Neural cell (in vitro differentiated cells): Measurements from ENCODE around the gene HHIPL1. TPM values are rescaled to one million over a fixed set of nuclear protein-coding genes. Genes with fewer than 3 reads are reported as not detected.

Source experiments
- H2AFZ ChIP-seq: fragments of 200-600, 300-800 bp; sonication (generic), shearing (Covaris generic); 2 replicates; pipeline ENCODE4 v1.6.0; 2014; ENCODE audit warnings: low read depth, mild to moderate bottlenecking, antibody characterized with exemption, low read length, moderate library complexity
- H3F3A ChIP-seq: fragments of 200-600 bp; shearing (Covaris generic); 2 replicates; pipeline ENCODE4 v1.6.1; 2016; ENCODE audit warnings: mild to moderate bottlenecking, moderate library complexity, mixed read lengths, antibody characterized with exemption, low read length; ENCODE audit not compliant: insufficient read depth, poor library complexity, severe bottlenecking
- H3K27ac ChIP-seq: fragments of 200-600, 300-800 bp; sonication (generic), shearing (Covaris generic); 2 replicates; pipeline ENCODE4 v1.5.1; 2014; ENCODE audit warnings: mild to moderate bottlenecking, low read length, moderate library complexity
- H3K27me3 ChIP-seq: fragments of 300-800, 200-600 bp; sonication (generic), shearing (Covaris generic); 2 replicates; pipeline ENCODE4 v1.6.0; 2014; ENCODE audit warnings: mild to moderate bottlenecking, low read depth, low read length, moderate library complexity; ENCODE audit not compliant: insufficient read depth
- H3K36me3 ChIP-seq: fragments of 300-800, 200-600 bp; sonication (generic), shearing (Covaris generic); 2 replicates; pipeline ENCODE4 v1.5.1; 2014; ENCODE audit warnings: mild to moderate bottlenecking, antibody characterized with exemption, low read length, moderate library complexity; ENCODE audit not compliant: insufficient read depth
- H3K4me2 ChIP-seq: fragments of 300-800, 200-600 bp; sonication (generic), shearing (Covaris generic); 2 replicates; pipeline ENCODE4 v1.6.0; 2014; ENCODE audit warnings: mild to moderate bottlenecking, low read length
- H3K4me3 ChIP-seq: fragments of 300-800, 200-600 bp; sonication (generic), shearing (Covaris generic); 2 replicates; pipeline ENCODE4 v1.5.1; 2014; ENCODE audit warnings: mild to moderate bottlenecking, low read length, moderate library complexity
- H3K79me2 ChIP-seq: fragments of 200-600 bp; shearing (Covaris generic); replicated peaks from 2 replicates; pipeline ENCODE4 v1.6.0; 2014; ENCODE audit warnings: mild to moderate bottlenecking, low read length, moderate library complexity; ENCODE audit not compliant: insufficient read depth
- H3K9ac ChIP-seq: fragments of 300-800, 200-600 bp; sonication (generic), shearing (Covaris generic); 2 replicates; pipeline ENCODE4 v1.6.1; 2016; ENCODE audit warnings: mild to moderate bottlenecking, low read length, mixed read lengths
- H3K9me2 ChIP-seq: fragments of 200-600 bp; shearing (Covaris generic); 2 replicates; pipeline ENCODE4 v1.6.1; 2016; ENCODE audit warnings: mild to moderate bottlenecking, low read length, mixed read lengths; ENCODE audit not compliant: insufficient read depth
- H3K9me3 ChIP-seq: fragments of 200-600, 300-800 bp; sonication (generic), shearing (Covaris generic); 2 replicates; pipeline ENCODE4 v1.6.1; 2016; ENCODE audit warnings: mild to moderate bottlenecking, mixed run types, low read length, moderate library complexity, mixed read lengths
- H4K20me1 ChIP-seq: fragments of 200-600 bp; shearing (Covaris generic); 2 replicates; pipeline ENCODE4 v1.6.1; 2016; ENCODE audit warnings: mild to moderate bottlenecking, mixed run types; ENCODE audit not compliant: insufficient read depth
- CTCF ChIP-seq: fragments of 450-650 bp; IDR thresholded peaks from 2 replicates; pipeline ENCODE4 v1.5.1; 2014; ENCODE audit warnings: antibody characterized with exemption, mild to moderate bottlenecking, moderate library complexity; ENCODE audit not compliant: poor library complexity, severe bottlenecking
- EP300 ChIP-seq: fragments of 450-650 bp; conservative IDR thresholded peaks from 2 replicates; pipeline ENCODE4 v1.6.1; 2014; ENCODE audit warnings: antibody characterized with exemption, mild to moderate bottlenecking, moderate library complexity; ENCODE audit not compliant: poor library complexity, severe bottlenecking
- EZH2 ChIP-seq: fragments of 200-600, 300-800 bp; shearing (Covaris generic), sonication (generic); IDR thresholded peaks from 2 replicates; pipeline ENCODE4 v1.6.1; 2014; ENCODE audit warnings: antibody characterized with exemption, low read length, borderline replicate concordance, mild to moderate bottlenecking; ENCODE audit not compliant: insufficient read depth, poor library complexity, severe bottlenecking
- MXI1 ChIP-seq: fragments of 450-650 bp; conservative IDR thresholded peaks from 2 replicates; pipeline ENCODE4 v1.6.1; 2014; ENCODE audit warnings: antibody characterized with exemption, mild to moderate bottlenecking; ENCODE audit not compliant: poor library complexity, severe bottlenecking
- POLR2AphosphoS5 ChIP-seq: IDR thresholded peaks from 2 replicates; pipeline ENCODE4 v1.6.1; 2012
- RAD21 ChIP-seq: fragments of 450-650 bp; conservative IDR thresholded peaks from 2 replicates; pipeline ENCODE4 v1.6.1; 2014; ENCODE audit warnings: antibody characterized with exemption, mild to moderate bottlenecking, moderate library complexity
- REST ChIP-seq: IDR thresholded peaks from 2 replicates; pipeline ENCODE4 v1.6.1; 2012; ENCODE audit warnings: borderline replicate concordance
- SMC3 ChIP-seq: fragments of 450-650 bp; conservative IDR thresholded peaks from 2 replicates; pipeline ENCODE4 v1.6.1; 2014; ENCODE audit warnings: antibody characterized with exemption, mild to moderate bottlenecking, moderate library complexity; ENCODE audit not compliant: poor library complexity
- TAF1 ChIP-seq: IDR thresholded peaks from 2 replicates; pipeline ENCODE4 v1.6.1; 2012; ENCODE audit warnings: low read depth
- polyA plus RNA-seq: library from polyadenylated mRNA; depleted of rRNA; stranded (reverse); fragments of >200 nt; gene quantifications from 2 replicates; pipeline ENCODE4 v1.2.3, GENCODE V29; 2014

Gene HHIPL1
- polyA plus RNA-seq, 1 donor from 2014 or later: 0.47 TPM

GRCh38 chr14:99678198-99678597 is 33.3 kb downstream of the HHIPL1 start:
- no peaks in the 10 kb centered on the region for H3K9me3 ChIP-seq
- no peaks in the 10 kb centered on the region for H3K27me3 ChIP-seq
- no peak overlapping the region for H3K4me3 ChIP-seq
- no peaks in the 10 kb centered on the region for H3K79me2 ChIP-seq
- TF ChIP-seq EP300: no peak
- H3F3A ChIP-seq: no peaks in the 10 kb centered on the region
- no peak overlapping the region for H3K4me2 ChIP-seq
- no peak overlapping the region for H2AFZ ChIP-seq
- H3K9me2 ChIP-seq: no peaks in the 10 kb centered on the region
- no peak overlapping the region for H3K27ac ChIP-seq
- no peaks in the 10 kb centered on the region for H3K36me3 ChIP-seq
- no peak overlapping the region for H3K9ac ChIP-seq
- H4K20me1 ChIP-seq: no peaks in the 10 kb centered on the region

GRCh38 chr14:99679111-99679510 is 34.2 kb downstream of the HHIPL1 start:
- no peak overlapping the region for H3K9ac ChIP-seq
- no peak overlapping the region for H3K4me2 ChIP-seq
- H3K4me3 ChIP-seq: no peak overlapping the region
- no peaks in the 10 kb centered on the region for H3K36me3 ChIP-seq
- H3K27me3 ChIP-seq: no peaks in the 10 kb centered on the region
- H3K9me2 ChIP-seq: no peaks in the 10 kb centered on the region
- no peak overlapping the region for H2AFZ ChIP-seq
- H4K20me1 ChIP-seq: no peaks in the 10 kb centered on the region
- H3K27ac ChIP-seq: no peak overlapping the region
- no peaks in the 10 kb centered on the region for H3F3A ChIP-seq
- H3K9me3 ChIP-seq: no peaks in the 10 kb centered on the region
- no peaks in the 10 kb centered on the region for H3K79me2 ChIP-seq
- no peak for TF ChIP-seq SMC3
- no peak for TF ChIP-seq REST
- TF ChIP-seq MXI1: no peak

- no peak overlapping the region for H3K4me2 ChIP-seq
- no peaks in the 10 kb centered on the region for H3F3A ChIP-seq
- H3K9me2 ChIP-seq: no peaks in the 10 kb centered on the region
- no peaks in the 10 kb centered on the region for H3K9me3 ChIP-seq
- H2AFZ ChIP-seq: no peak overlapping the region
- no peaks in the 10 kb centered on the region for H4K20me1 ChIP-seq
- H3K27me3 ChIP-seq: no peaks in the 10 kb centered on the region
- no peak overlapping the region for H3K27ac ChIP-seq
- TF ChIP-seq CTCF (no peak), EP300 (no peak), MXI1 (no peak), TAF1 (no peak), POLR2AphosphoS5 (no peak), EZH2 (no peak), SMC3 (no peak), REST (no peak), RAD21 (no peak)
- H3K36me3 ChIP-seq: no peaks in the 10 kb centered on the region
- H3K79me2 ChIP-seq: no peaks in the 10 kb centered on the region
- H3K9ac ChIP-seq: no peak overlapping the region
- H3K4me3 ChIP-seq: no peak overlapping the region
Observed at GRCh38 chr14:99679543-99679942, 34.6 kb downstream of the HHIPL1 start.
